ENCODE data around the gene INTS3.
A peak's percentile ranks its signal among the peaks of the same experiment; 100 is the strongest.

Gene INTS3

DNA sequence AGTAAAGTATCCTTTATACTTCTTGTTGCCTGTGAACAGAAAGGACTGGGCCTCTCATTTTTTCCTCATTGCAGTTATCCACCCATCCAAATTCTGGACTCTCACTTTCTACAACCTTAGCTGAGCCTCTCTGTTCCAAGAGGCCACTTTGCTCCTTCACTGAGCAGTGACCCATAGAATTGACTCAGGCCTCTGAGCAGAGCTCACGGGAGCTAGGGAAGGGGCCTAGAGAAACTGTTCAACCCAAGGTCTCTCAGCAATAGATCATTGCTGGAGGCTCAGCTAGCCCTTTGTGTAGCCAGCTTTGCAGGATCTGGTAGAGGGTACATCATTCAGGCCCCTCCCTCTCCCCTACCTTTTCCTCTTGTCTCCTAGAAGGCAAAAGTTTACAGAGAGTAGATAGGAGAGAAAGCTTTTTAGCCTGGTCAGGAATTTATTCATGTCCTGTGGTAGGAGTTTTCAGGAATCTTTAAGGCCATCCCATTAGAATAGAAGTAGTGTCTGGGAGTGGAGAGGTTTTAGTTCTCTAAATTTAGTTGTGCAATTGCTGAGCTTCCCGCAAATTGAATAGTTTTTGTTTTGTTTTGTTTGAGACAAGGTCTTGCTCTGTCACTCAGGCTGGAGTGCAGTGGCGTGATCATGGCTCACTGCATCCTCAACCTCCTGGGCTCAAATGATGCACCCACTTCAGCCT is 6.7 kb downstream of the INTS3 start:
- ChIA-PET POLR2A (no interaction called here), CTCF (interaction anchor here (0.5 to 2.0 kb wide), 3 partner anchors 33 to 57 kb away, joined by 4 to 12 read pairs (median 6); no protein-coding TSS in a partner anchor)
- Histone ChIP-seq H3K36me3 (ENCODE audit: control insufficient read depth in 2 of 2, insufficient read depth in 1 of 2, low read length in 2 of 2) (peaks cover 5 to 51% of the 10 kb centered on the region in 2 experiments; a peak in 2 of 3 replicates), H3K4me1 (ENCODE audit: control insufficient read depth, insufficient read depth, low read length) (0 out of 2 replicates have a peak, but pooled peaks cover 3% of the 10 kb centered on the region), H3K27ac (ENCODE audit: extremely low read depth, low read depth, low read length) (no peak overlapping the region), H3K4me3 (ENCODE audit: low read depth, low read length) (no peak overlapping the region), H3K9me3 (ENCODE audit: control insufficient read depth, insufficient read depth, low read depth, low read length) (no peaks in the 10 kb centered on the region)
- TF ChIP-seq ZNF155 (tag by site-specific recombination; IDR thresholded peaks at IDR 0.05) (no peak), PRDM1 (tag by site-specific recombination; IDR thresholded peaks at IDR 0.05) (peak; percentile 40; the same call in 1 of the 2 replicates)

DNA sequence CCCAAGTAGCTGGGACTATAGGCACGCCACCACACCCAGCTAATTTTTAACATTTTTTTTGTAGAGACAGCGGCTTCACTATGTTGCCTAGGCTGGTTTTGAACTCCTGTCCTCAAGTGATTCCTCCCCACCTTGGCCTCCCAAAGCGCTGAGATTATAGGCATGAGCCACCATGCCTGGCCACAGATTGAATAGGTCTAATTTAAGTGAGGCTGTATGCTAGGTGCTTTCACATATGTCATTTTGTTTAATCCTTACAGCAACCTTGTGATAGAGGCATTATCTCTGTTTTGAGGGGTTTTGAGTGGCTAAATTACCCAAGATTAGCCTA is 7.2 kb downstream of the INTS3 start:
- ChIA-PET CTCF (interaction anchor here (2.0 kb wide), 1 partner anchor 57 kb away, joined by 12 read pairs; no protein-coding TSS in a partner anchor), POLR2A (no interaction called here)
- TF ChIP-seq, protein P1, sequence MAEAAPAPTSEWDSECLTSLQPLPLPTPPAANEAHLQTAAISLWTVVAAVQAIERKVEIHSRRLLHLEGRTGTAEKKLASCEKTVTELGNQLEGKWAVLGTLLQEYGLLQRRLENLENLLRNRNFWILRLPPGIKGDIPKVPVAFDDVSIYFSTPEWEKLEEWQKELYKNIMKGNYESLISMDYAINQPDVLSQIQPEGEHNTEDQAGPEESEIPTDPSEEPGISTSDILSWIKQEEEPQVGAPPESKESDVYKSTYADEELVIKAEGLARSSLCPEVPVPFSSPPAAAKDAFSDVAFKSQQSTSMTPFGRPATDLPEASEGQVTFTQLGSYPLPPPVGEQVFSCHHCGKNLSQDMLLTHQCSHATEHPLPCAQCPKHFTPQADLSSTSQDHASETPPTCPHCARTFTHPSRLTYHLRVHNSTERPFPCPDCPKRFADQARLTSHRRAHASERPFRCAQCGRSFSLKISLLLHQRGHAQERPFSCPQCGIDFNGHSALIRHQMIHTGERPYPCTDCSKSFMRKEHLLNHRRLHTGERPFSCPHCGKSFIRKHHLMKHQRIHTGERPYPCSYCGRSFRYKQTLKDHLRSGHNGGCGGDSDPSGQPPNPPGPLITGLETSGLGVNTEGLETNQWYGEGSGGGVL (tag by site-specific recombination; IDR thresholded peaks at IDR 0.05): no peak
- TF ChIP-seq WT1 (tag by site-specific recombination; IDR thresholded peaks at IDR 0.05): no peak
- TF ChIP-seq, protein P2, sequence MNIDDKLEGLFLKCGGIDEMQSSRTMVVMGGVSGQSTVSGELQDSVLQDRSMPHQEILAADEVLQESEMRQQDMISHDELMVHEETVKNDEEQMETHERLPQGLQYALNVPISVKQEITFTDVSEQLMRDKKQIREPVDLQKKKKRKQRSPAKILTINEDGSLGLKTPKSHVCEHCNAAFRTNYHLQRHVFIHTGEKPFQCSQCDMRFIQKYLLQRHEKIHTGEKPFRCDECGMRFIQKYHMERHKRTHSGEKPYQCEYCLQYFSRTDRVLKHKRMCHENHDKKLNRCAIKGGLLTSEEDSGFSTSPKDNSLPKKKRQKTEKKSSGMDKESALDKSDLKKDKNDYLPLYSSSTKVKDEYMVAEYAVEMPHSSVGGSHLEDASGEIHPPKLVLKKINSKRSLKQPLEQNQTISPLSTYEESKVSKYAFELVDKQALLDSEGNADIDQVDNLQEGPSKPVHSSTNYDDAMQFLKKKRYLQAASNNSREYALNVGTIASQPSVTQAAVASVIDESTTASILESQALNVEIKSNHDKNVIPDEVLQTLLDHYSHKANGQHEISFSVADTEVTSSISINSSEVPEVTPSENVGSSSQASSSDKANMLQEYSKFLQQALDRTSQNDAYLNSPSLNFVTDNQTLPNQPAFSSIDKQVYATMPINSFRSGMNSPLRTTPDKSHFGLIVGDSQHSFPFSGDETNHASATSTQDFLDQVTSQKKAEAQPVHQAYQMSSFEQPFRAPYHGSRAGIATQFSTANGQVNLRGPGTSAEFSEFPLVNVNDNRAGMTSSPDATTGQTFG (tag by site-specific recombination; IDR thresholded peaks at IDR 0.05; ENCODE audit: borderline replicate concordance): no peak
- no peak for TF ChIP-seq ZNF266 (tag by site-specific recombination; IDR thresholded peaks at IDR 0.05; ENCODE audit: low read depth)
- no peak for TF ChIP-seq ZNF214 (tag by site-specific recombination; IDR thresholded peaks at IDR 0.05; ENCODE audit: borderline replicate concordance)
- no peak for TF ChIP-seq ZBTB20 (tag by site-specific recombination; IDR thresholded peaks at IDR 0.05)
- TF ChIP-seq TCF7L2 (IDR thresholded peaks at IDR 0.05; ENCODE audit: borderline replicate concordance, low read depth, low read length): no peak
- no peak for TF ChIP-seq ZNF548 (tag by site-specific recombination; IDR thresholded peaks at IDR 0.05)
- TF ChIP-seq ZNF274 (IDR thresholded peaks at IDR 0.05; ENCODE audit: low read length): no peak
- no peak for TF ChIP-seq ZNF274 (tag by site-specific recombination; IDR thresholded peaks at IDR 0.05; ENCODE audit: borderline replicate concordance)
- no peak for TF ChIP-seq ZNF37A (tag by site-specific recombination; IDR thresholded peaks at IDR 0.05)
- TF ChIP-seq, protein P3, sequence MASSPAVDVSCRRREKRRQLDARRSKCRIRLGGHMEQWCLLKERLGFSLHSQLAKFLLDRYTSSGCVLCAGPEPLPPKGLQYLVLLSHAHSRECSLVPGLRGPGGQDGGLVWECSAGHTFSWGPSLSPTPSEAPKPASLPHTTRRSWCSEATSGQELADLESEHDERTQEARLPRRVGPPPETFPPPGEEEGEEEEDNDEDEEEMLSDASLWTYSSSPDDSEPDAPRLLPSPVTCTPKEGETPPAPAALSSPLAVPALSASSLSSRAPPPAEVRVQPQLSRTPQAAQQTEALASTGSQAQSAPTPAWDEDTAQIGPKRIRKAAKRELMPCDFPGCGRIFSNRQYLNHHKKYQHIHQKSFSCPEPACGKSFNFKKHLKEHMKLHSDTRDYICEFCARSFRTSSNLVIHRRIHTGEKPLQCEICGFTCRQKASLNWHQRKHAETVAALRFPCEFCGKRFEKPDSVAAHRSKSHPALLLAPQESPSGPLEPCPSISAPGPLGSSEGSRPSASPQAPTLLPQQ (tag by site-specific recombination; IDR thresholded peaks at IDR 0.05): no peak
- TF ChIP-seq ZNF510 (tag by site-specific recombination; IDR thresholded peaks at IDR 0.05; ENCODE audit: insufficient replicate concordance): no peak
- TF ChIP-seq ZNF350 (tag by site-specific recombination; IDR thresholded peaks at IDR 0.05): no peak
- no peak for TF ChIP-seq ZNF785 (tag by site-specific recombination; IDR thresholded peaks at IDR 0.05)
- TF ChIP-seq KLF7 (tag by site-specific recombination; IDR thresholded peaks at IDR 0.05; ENCODE audit: borderline replicate concordance): no peak
- no peak for TF ChIP-seq EGR2 (tag by site-specific recombination; IDR thresholded peaks at IDR 0.05; ENCODE audit: low read depth)
- TF ChIP-seq, protein P4, sequence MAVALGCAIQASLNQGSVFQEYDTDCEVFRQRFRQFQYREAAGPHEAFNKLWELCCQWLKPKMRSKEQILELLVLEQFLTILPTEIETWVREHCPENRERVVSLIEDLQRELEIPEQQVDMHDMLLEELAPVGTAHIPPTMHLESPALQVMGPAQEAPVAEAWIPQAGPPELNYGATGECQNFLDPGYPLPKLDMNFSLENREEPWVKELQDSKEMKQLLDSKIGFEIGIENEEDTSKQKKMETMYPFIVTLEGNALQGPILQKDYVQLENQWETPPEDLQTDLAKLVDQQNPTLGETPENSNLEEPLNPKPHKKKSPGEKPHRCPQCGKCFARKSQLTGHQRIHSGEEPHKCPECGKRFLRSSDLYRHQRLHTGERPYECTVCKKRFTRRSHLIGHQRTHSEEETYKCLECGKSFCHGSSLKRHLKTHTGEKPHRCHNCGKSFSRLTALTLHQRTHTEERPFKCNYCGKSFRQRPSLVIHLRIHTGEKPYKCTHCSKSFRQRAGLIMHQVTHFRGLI (tag by site-specific recombination; IDR thresholded peaks at IDR 0.05): no peak
- no peak for TF ChIP-seq ZNF514 (tag by site-specific recombination; IDR thresholded peaks at IDR 0.05)
- no peak for TF ChIP-seq ZNF155 (tag by site-specific recombination; IDR thresholded peaks at IDR 0.05)
- TF ChIP-seq, protein P5, sequence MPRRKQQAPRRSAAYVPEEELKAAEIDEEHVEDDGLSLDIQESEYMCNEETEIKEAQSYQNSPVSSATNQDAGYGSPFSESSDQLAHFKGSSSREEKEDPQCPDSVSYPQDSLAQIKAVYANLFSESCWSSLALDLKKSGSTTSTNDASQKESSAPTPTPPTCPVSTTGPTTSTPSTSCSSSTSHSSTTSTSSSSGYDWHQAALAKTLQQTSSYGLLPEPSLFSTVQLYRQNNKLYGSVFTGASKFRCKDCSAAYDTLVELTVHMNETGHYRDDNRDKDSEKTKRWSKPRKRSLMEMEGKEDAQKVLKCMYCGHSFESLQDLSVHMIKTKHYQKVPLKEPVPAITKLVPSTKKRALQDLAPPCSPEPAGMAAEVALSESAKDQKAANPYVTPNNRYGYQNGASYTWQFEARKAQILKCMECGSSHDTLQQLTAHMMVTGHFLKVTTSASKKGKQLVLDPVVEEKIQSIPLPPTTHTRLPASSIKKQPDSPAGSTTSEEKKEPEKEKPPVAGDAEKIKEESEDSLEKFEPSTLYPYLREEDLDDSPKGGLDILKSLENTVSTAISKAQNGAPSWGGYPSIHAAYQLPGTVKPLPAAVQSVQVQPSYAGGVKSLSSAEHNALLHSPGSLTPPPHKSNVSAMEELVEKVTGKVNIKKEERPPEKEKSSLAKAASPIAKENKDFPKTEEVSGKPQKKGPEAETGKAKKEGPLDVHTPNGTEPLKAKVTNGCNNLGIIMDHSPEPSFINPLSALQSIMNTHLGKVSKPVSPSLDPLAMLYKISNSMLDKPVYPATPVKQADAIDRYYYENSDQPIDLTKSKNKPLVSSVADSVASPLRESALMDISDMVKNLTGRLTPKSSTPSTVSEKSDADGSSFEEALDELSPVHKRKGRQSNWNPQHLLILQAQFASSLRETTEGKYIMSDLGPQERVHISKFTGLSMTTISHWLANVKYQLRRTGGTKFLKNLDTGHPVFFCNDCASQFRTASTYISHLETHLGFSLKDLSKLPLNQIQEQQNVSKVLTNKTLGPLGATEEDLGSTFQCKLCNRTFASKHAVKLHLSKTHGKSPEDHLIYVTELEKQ (tag by site-specific recombination; IDR thresholded peaks at IDR 0.05; ENCODE audit: borderline replicate concordance): no peak
- Histone ChIP-seq H3K4me1 (ENCODE audit: control insufficient read depth, insufficient read depth, low read length) (0 out of 2 replicates have a peak, but pooled peaks cover 3% of the 10 kb centered on the region), H3K36me3 (ENCODE audit: control insufficient read depth in 2 of 2, insufficient read depth in 1 of 2, low read length in 2 of 2) (peaks cover 5 to 49% of the 10 kb centered on the region in 2 experiments; a peak in 2 of 3 replicates), H3K27ac (ENCODE audit: extremely low read depth, low read depth, low read length) (no peak overlapping the region), H3K9me3 (ENCODE audit: control insufficient read depth, insufficient read depth, low read depth, low read length) (no peaks in the 10 kb centered on the region), H3K4me3 (ENCODE audit: low read depth, low read length) (no peak overlapping the region)
